HS-5 (cell line): Measurements from ENCODE around the gene TMEM45A.
A peak's percentile ranks its signal among the peaks of the same experiment; 100 is the strongest.
"Not testable (repeated sequence)": the region's sequence is repeated elsewhere in the genome, so short reads cannot be mapped to it uniquely, and the experiment has no call there.

Experiments
- DNase-seq: peaks from one replicate; pipeline ENCODE4 v3.0.0-alpha.2; 2012; ENCODE audit warnings: low read depth

TMEM45A gene, protein sequence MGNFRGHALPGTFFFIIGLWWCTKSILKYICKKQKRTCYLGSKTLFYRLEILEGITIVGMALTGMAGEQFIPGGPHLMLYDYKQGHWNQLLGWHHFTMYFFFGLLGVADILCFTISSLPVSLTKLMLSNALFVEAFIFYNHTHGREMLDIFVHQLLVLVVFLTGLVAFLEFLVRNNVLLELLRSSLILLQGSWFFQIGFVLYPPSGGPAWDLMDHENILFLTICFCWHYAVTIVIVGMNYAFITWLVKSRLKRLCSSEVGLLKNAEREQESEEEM

DNA sequence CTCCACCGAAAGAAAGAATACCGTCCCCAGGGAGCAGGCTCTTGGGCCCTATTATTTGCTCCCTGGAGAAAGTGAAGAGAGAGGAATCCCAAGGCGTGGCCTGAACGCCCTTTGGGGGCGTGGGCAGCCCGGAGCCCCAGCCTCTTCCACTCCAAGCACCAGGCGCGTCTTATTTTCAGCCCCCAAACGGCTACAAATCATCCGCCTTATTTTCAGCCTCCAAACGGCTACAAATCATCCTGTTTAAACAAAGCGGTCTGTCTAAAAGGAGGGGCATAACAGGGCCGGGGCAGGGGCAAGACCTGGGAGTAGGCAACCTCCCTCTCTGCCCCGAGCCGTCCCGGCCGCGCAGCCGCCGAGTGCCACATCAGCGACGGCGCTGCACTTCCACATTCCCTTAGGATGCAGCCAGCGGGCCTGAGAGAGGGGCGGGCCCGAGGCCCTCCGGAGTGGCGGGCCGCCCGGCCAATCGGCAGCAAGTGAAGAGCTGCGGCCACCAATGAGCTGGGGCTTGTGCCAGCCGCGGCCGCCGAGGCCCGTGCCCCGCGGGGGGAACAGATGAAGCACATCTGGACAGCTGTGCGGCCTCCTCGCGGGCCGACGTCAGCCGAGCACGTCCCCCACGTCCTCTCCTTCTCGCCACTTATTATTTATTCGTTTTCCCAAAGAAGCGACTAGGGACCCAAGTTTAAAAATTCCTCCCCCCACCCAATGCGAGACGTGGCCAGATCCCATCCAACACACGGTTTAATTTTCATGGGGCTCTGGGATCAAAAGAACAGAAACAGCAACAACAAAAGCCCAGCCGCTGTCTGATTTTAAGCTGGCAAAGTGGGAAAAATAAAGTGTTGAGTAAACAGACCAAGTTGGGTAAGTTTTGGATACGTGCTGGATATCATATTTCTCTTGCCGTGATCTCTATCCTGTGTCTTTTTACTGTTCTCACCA lies at the start of gene TMEM45A:
Gene TMEM45A (plus strand): TSS at position 561 of the 948 bp plus-strand sequence. CDS start 62,593 bp downstream, outside the sequence.
- DNase-seq = peak; percentile 86

DNA sequence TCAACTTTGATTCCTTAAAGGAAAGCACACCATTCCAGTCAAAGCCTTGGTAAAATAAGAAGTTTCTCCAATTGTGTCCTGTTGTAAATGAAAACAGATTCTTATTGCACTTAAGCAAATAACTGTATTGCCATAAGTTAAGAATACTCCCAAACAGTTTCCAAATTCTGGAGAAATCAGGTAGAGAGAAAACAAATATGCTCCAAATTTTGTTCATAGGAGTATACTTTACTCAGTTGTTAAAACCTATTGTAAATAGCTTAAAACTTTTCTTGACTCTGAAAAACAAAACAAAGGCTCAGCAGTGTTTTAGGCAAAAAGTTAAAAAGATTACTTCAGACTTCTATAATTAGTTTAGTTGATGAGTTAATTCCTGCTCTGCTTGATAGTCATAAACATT lies 48.7 kb upstream of the TMEM45A start:
- no peak for DNase-seq

DNA sequence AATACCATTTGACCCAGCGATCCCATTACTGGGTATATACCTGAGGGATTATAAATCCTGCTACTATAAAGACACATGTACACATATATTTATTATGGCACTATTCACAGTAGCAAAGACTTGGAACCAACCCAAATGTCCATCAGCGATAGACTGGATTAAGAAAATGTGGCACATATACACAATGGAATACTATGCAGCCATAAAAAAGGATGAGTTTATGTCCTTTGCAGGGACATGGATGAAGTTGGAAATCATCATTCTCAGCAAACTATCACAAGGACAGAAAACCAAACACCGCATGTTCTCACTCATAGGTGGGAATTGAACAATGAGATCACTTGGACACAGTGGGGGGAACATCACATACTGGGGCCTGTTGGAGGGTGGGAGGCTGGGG lies 45.4 kb upstream of the TMEM45A start:
- DNase-seq = not testable (repeated sequence)

DNA sequence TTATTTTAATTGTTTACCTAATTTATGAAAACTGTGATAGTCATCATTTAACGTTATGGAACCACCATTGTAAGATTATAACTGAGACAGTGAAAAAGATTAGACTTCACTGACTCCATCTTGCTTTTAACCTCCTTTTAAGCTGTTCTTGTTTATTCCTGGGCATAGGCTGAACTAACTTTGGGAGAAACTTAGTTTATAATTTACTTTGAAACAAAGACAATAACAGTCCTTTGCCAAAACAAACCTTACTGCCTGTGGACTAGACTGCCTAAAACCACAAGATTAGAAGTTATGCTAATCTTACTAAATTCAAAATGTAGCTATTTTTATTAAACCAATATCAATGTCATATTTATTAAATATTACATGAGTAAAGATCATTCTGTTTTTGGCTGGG lies 44.3 kb upstream of the TMEM45A start:
- no peak for DNase-seq

DNA sequence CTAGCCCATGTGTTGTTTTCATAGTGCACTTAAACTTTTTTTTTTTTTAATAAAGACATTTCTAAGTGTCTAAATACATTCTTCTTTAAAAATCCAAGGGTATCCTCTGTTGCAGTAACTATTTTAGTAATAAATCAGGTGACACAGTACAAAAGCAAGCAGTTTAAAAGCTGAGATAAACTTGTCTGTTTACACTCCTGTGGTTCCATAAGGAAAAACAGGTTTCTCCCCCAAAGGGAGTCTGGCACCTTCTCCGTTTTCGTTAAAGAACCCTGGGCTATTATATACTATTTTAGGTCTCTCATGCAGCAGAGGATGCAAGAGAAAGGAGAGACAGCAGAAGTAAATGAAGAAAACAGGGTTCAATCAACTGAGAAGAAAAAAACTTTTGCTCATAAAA lies 43.2 kb upstream of the TMEM45A start:
- DNase-seq = no peak

DNA sequence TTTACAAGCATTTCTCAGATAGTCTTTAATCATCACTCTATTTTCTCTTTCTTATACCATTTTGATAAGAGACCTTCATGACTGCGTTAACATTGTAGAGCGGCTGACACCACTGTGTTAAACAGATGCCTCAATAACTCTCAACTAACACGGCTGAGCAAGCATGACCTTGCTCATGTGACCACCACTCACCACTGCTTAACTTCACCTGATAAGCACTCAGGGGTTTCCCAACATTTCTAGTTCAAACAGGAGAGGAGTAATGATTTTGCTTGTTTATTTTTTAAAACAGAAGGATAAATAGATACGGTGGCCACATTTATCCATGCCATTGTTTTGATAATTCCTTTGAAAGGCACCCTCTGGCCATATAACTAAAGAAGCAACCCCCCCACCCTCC lies 37.7 kb upstream of the TMEM45A start:
- DNase-seq = no peak

DNA sequence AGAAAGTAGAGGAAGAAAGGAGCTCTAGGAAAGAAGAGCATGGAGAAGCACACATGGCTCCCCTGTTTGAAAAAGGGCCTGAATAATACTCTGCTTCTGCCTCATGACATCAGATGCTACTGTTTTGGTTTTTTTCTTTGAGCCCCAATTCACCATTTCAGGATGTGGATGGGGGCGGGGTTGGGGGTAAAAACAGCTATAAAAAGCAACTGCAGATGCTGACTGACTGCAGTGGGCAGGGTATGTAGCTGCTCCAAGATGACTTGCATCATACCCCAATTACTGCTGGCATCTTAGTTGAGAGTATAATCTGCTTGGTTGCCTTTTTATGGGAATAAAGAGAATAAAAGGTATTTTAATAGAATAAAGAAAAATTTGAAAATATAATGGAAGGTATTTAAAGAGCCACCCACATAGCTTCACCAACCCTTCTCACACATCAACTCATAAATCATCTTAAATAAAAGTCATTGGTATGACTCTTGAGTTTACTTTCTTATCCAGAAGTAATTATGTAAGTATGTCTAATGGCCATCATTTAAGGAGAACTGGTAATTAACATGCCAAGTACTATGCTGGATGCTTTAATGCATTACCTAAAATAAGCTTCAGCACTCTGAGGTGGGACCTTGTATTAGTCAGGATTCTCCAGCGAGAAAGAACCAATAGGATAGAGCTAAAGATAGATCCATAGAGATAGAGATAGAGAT lies 36.4 kb upstream of the TMEM45A start:
- no peak for DNase-seq

DNA sequence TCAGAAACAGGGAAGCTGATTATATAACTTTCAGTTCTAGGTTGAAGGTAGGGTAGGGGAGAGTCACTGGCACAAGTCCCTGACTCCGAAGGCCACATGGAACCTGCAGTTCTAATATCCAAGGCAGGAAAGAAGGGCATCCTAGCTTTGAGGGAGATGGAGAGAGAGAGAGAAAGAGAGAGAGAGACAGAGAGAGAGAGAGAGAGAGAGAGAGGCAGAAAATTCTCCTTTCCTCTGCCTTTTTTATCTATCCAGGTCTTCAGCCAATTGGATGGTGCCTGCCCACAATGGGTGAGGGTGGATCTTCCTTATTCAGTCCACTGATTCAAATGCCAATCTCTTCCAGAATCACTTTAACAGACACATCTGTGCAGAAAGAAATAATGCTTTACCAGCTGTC lies 35.7 kb upstream of the TMEM45A start:
- DNase-seq = no peak

DNA sequence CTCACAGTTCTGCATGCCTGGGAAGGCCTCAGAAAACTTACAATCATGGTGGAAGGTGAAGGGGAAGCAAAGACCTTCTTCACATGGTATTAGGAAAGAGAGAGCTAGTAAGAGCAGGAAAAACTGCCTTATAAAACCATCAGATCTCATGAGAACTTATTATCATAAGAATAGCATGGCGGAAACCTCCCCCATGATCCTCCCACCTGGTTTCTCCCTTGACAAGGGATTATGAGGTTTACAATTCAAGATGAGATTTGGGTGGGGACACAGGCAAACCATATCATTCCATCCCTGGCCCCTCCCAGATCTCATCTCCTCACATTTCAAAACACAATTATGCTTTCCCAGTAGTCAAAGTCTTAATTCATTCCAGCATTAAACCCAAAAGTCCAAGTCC lies 34.6 kb upstream of the TMEM45A start:
- DNase-seq = no peak

DNA sequence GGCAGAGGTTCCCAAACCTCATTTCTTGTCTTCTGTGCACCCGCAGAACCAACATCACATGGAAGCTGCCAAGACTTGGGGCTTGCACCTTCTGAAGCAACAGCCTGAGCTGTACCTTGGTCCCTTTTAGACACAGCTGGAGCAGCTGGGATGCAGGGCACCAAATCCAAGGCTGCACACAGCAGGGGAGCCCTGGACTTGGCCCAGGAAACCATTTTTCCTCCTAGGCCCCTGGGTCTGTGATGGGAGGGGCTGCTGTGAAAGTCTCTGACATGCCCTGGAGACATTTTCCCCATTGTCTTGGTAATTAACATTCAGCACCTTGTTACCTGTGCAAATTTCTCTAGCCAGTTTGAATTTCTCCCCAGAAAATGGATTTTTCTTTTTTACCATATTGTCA lies 33.6 kb upstream of the TMEM45A start:
- no peak for DNase-seq

DNA sequence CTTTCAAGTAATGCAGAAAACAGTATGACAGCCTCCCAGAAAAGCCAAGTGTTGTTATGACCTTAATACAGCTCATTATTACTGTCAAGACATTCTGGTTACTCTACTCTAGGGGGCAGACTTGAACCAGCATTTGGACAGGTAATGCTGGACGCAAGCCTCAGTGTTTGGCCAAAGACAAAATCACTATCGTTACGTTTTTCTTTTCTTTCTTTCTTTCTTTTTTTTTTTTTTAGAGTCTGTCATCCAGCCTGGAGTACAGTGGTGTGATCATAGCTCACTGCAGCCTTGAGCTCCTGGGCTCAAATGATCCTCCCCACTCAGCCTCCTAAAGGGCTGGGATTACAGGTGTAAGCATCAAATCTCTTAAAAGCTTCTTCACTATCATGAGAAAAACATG lies 29.4 kb upstream of the TMEM45A start:
- peak; percentile 35 for DNase-seq

DNA sequence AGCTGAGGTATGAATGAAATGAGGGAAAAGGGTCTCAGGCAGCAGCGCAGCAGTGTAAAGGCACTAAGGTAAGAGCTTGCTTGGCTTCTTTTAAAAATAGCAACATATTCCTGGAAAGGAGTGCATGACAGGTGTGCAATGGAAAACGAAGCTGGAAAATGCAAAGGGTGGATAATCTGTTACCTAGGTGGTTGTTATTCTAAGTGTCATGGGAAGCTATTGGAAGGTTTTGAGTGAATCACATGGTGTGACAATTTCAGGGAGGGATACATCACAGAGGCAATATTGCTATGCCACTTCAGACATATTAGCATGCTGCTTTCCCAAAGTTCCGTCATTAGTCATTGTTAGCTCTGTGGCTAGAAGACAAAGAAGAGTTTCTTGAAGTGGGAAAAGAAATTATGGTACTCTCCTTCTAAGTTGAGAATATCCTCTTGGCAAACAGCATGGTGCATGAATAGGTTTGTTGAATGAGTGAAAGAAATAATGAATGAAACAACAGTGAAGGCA lies 28.7 kb upstream of the TMEM45A start:
- no peak for DNase-seq

DNA sequence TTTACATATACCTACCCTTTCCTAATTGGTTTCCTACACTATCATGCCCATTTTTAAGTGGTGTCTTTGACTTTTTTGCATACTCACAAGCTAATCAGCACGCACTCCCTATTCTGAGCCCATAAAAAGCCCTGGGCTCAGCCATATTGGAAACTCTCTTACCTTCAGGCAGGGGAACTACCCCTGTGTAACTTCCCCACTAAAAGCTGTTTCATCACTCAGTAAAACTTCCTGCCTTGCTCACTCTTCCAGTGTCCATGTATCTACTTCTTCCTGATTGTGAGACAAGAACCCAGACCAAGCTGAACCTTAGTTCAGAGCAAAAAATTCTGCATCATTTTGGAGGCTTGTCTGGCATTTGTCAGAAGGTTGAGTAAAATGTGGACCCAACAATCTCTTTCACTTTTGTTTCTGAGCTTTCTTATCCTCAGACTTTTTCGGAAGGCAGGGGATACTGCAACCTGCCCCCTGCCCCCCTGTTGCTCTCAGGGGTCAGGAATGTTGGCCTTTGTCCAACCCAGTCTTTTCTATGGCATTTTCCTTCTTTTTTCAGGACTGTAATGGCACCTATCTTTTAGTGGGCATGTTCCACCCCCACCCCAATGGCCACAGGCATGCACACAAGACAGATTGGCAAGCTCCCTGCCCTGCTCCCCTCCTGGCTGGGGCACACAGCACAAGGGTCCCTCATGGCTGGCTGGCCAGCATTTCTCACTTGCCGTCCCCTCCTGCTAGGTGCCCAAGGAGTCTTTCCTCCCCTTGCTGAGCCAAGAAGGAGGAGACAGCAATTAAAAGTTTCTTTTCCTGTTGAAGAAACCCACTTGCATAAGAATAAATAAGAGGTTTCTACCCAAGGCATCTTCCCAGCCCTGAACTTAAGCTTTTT lies 26.3 kb upstream of the TMEM45A start:
- no peak for DNase-seq

DNA sequence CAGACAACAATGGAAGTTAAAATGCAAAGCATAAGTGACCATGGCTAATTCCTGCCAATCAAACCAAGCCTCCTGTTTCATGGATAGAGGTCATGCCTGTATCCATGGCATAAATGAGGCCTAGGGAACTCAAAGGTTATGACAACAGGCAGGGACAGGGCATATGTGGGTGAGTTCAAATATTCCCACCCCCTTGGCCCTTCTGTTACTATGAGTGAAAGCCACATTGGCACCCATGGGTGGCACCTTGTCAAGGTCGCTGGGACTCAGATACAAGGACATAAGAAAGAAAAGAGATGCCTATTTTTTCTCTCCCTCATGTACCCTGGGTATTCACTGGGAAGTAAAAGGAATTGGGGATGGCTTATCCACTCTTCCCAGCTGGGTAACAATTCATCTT lies 25.3 kb upstream of the TMEM45A start:
- no peak for DNase-seq

DNA sequence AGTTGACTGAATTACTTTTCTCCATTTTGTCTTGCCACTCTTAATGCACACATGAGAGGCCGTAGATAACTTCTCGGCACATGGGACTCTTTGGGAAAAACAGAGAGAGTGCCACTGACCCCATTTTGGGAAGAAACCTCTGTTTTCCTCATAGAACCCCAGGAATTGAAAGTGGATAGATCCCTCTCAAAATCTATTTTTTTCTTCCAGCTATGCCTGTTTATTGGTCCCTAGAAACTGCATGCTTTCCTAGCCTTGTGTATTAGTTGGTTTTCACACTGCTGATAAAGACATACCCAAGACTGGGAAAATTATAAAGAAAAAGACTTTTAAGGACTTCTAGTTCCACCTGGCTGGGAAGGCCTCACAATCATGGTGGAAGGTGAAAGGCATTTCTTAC lies 23.7 kb upstream of the TMEM45A start:
- DNase-seq = no peak

DNA sequence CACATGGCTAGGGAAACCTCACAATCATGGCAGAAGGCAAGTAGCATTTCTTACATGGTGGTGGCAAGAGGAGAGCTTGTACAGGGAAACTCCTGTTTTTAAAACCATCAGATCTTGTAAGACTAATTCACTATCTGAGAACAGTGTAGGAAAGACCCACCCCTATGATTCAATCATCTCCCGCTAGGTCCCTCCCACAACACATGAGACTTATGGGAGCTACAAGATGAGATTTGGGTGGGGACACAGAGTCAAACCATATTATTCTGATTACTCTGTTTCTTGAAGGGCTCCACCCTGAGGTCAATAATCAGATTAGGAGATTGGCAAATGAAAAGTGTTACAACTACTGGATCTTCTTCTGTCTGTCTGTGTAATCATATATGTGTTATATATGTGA lies 21.5 kb upstream of the TMEM45A start:
- no peak for DNase-seq

DNA sequence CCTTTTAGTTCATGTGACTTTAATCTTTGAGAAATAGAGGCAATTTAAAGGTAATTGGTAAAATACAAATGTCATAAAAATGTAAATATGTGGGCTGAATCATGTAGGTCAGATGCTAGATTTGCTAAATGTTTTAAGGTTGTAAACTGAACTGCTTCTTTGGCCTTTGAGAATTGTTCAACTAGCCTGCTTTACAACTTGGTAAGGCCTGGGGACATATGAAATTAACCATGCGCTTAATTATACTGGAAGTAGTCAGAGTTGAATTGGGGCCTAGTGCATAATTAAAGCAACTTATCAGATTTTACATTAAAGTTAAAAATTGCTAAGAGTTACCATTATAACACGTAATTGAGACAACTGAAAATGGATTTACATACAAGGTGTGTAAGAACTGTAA lies 21.0 kb upstream of the TMEM45A start:
- DNase-seq = no peak

DNA sequence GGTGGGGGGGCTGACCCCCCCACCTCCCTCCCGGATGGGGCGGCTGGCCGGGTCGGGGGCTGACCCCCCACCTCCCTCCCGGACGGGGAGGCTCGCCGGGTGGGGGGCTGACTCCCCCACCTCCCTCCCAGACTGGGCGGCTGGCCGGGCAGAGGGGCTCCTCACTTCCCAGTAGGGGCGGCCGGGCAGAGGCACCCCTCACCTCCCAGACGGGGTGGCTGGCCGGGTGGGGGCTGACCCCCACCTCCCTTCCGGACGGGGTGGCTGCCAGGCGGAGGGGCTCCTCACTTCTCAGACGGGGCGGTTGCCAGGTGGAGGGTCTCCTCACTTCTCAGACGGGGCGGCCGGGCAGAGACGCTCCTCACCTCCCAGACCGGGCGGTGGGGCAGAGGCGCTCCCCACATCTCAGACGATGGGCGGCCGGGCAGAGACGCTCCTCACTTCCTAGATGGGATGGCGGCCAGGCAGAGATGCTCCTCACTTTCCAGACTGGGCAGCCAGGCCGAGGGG lies 14.5 kb upstream of the TMEM45A start:
- not testable (repeated sequence) for DNase-seq

DNA sequence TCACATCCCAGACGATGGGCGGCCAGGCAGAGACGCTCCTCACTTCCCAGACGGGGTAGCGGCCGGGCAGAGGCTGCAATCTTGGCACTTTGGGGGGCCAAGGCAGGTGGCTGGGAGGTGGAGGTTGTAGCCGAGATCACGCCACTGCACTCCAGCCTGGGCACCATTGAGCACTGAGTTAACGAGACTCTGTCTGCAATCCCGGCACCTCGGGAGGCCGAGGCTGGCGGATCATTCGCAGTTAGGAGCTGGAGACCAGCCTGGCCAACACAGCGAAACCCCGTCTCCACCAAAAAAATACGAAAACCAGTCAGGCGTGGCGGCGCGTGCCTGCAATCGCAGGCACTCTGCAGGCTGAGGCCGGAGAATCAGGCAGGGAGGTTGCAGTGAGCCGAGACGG lies 13.9 kb upstream of the TMEM45A start:
- DNase-seq = not testable (repeated sequence)

DNA sequence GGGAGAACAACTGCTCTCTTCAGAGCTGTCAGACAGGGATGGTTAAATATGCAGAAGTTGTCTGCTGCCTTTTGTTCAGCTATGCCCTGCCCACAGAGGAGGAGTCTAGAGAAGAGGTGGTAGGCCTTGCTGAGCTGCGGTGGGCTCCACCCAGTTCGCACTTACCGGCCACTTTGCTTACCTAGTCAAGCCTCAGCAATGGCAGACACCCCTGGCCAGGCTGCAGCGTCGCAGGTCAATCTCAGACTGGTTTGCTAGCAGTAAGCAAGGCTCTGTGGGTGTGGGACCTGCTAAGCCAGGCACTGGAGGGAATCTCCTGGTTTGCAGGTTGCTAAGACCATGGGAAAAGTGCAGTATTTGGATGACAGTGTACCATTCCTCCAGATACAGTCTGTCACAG lies 12.3 kb upstream of the TMEM45A start:
- no peak for DNase-seq

DNA sequence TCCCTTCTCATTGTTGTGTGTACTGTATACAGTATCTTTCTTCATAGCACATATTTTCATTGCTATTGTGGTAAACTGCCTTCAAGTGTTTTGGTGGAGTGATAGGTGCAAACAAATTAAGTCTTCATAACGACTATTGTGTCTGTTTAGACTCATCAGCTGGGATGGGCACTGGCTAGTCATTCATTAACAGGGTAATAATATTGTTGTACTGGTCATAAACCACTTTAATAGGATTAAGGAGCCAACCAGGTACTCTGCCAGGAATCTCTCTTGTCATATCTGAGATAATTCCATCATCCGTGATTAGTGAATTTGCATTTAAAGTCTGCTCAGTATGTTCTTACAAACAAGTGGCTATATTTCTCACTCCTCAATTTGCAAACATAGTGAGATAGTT lies 10.2 kb upstream of the TMEM45A start:
- DNase-seq = no peak
